Fibroblast of lung (primary cell): ENCODE measurements around the gene LUZP2. TPM values are rescaled to one million over a fixed set of nuclear protein-coding genes. Genes with fewer than 3 reads are reported as not detected.

Experiments
- DNase-seq, 2 donors: peaks; one replicate each; pipeline versions ENCODE4 v3.0.0 to v3.0.0-alpha.2; 2010; ENCODE audit warnings: low read depth in 2 of 2
- H2AFZ ChIP-seq: 2 replicates; pipeline ENCODE4 v1.5.1; 2012; ENCODE audit warnings: low read length, control low read depth, inconsistent platforms
- H3K27ac ChIP-seq: 2 replicates; pipeline ENCODE4 v1.5.1; 2011; ENCODE audit warnings: low read length, control low read depth; ENCODE audit not compliant: insufficient read depth
- H3K27me3 ChIP-seq: 2 replicates; pipeline ENCODE4 v1.5.1; 2011; ENCODE audit warnings: mild to moderate bottlenecking, low read length; ENCODE audit not compliant: control insufficient read depth, insufficient read depth
- H3K36me3 ChIP-seq: 2 replicates; pipeline ENCODE4 v1.5.1; 2011; ENCODE audit warnings: low read length; ENCODE audit not compliant: control insufficient read depth, insufficient read depth
- H3K4me1 ChIP-seq: 2 replicates; pipeline ENCODE4 v1.5.1; 2011; ENCODE audit warnings: low read length; ENCODE audit not compliant: control insufficient read depth, insufficient read depth; ENCODE audit errors: extremely low read depth
- H3K4me2 ChIP-seq: 2 replicates; pipeline ENCODE4 v1.5.1; 2011; ENCODE audit warnings: low read length, control low read depth; ENCODE audit not compliant: insufficient read depth; ENCODE audit errors: extremely low read depth
- H3K4me3 ChIP-seq, 4 experiments: fragments of 200-600 bp in 1 of 4; sonication (generic) in 1 of 4; replicated peaks in 1 of 4; 2 replicates each; pipeline ENCODE4 v1.5.1; 2011 to 2016; ENCODE audit warnings: low read length in 4 of 4, low read depth in 3 of 4, mild to moderate bottlenecking in 3 of 4, control low read depth in 2 of 4, inconsistent platforms in 1 of 4, mixed read lengths in 1 of 4; ENCODE audit not compliant: insufficient read depth in 1 of 4; ENCODE audit errors: control extremely low read depth in 1 of 4
- H3K79me2 ChIP-seq: 2 replicates; pipeline ENCODE4 v1.5.1; 2012; ENCODE audit warnings: mild to moderate bottlenecking, low read length, inconsistent platforms; ENCODE audit not compliant: control insufficient read depth, insufficient read depth
- H3K9ac ChIP-seq: 2 replicates; pipeline ENCODE4 v1.5.1; 2011; ENCODE audit warnings: mild to moderate bottlenecking, low read length, control low read depth; ENCODE audit not compliant: insufficient read depth
- H3K9me3 ChIP-seq: 2 replicates; pipeline ENCODE4 v1.5.1; 2012; ENCODE audit warnings: low read depth, low read length; ENCODE audit not compliant: control insufficient read depth, insufficient read depth
- H4K20me1 ChIP-seq: 2 replicates; pipeline ENCODE4 v1.5.1; 2011; ENCODE audit warnings: low read length; ENCODE audit not compliant: control insufficient read depth, insufficient read depth; ENCODE audit errors: extremely low read depth
- CTCF ChIP-seq, 2 donors: IDR thresholded peaks in 1 of 2; conservative IDR thresholded peaks in 1 of 2; 1 replicate in 1 of 2; 2 replicates in 1 of 2; pipeline ENCODE4 v1.5.1; 2011 to 2012; ENCODE audit warnings: low read length in 2 of 2, control low read depth in 1 of 2, inconsistent platforms in 1 of 2, low read depth in 1 of 2, mild to moderate bottlenecking in 1 of 2
- EZH2 ChIP-seq: IDR thresholded peaks from 2 replicates; pipeline ENCODE4 v1.5.1; 2012; ENCODE audit warnings: low read length, control low read depth, mild to moderate bottlenecking; ENCODE audit errors: missing control alignments
- polyA plus RNA-seq, 2 donors: library from polyadenylated mRNA; depleted of rRNA in 1 of 2; stranded (reverse) in 1 of 2; unstranded in 1 of 2; fragments of >200 nt; gene quantifications; 2 replicates each; pipeline ENCODE4 v1.2.1, GENCODE V29; 2011 to 2012; ENCODE audit warnings: missing spikeins in 1 of 2
- total RNA-seq: library from RNA; depleted of rRNA; stranded (reverse); fragments of >200 nt; gene quantifications from 2 replicates; pipeline ENCODE4 v1.2.1, GENCODE V29; 2014

LUZP2 gene
- total and polyA plus RNA-seq, 2 donors (not counting 1 experiment from before 2014, with no cell fraction given), result 0.03 to 0.50 TPM

DNA sequence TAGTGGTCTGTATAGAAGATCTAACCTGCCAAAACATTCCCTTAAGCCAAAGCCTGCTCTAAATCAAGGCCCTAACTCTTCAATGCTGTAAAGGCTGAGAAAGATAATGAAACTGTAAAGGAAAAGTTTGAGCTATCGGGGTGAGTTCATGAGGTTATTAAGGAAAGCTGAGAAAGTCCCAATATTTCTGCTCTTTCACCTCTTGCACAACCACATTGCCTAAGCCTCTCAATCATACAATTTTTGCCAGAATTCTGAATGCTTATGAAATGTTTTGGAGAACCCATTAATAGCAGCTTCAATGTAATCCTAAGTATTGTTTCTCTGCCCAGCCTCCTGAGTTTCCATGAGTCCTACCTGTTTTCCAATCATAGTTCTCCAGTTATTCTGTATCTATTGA, 373.2 kb downstream of the LUZP2 start:
- Histone ChIP-seq H3K4me2 (no peak overlapping the region), H2AFZ (no peak overlapping the region), H3K27ac (no peak overlapping the region), H3K9me3 (no peaks in the 10 kb centered on the region), H3K9ac (no peak overlapping the region), H4K20me1 (no peaks in the 10 kb centered on the region), H3K4me3 (no peak overlapping the region), H3K4me1 (no peaks in the 10 kb centered on the region), H3K27me3 (no peaks in the 10 kb centered on the region), H3K36me3 (no peaks in the 10 kb centered on the region), H3K79me2 (no peaks in the 10 kb centered on the region)
- TF ChIP-seq CTCF (conservative IDR thresholded peaks at IDR 0.05 in 1 of 2, IDR thresholded peaks at IDR 0.05 in 1 of 2; ENCODE audit: low read depth in 1 of 2, low read length in 2 of 2) (no peak), EZH2 (no peak)
- DNase-seq, result peak in 1 of 2 donors; percentile 3

DNA sequence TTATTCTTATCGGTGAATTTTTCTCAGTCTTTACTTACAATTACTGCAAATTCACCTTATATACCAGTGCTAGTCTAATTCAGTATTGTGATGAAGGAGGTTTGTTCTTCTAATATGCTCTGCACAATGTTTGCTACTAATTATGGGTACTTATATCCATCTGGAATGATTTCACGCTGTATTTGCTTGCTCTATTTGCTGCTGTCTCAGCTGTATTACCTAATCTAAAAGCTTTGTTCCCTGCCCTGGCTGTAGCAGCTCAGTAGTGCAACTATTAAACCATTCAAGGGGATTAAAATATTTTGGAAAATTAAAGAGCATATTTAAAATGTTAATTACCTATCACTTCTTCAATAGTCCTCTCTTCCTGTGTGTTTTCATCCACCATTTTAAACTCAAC, 375.3 kb downstream of the LUZP2 start:
- no peaks in the 10 kb centered on the region for H3K9me3 ChIP-seq
- no peak overlapping the region for H3K9ac ChIP-seq
- no peak for DNase-seq
- H3K79me2 ChIP-seq, result no peaks in the 10 kb centered on the region
- TF ChIP-seq EZH2 (no peak), CTCF (conservative IDR thresholded peaks at IDR 0.05 in 1 of 2, IDR thresholded peaks at IDR 0.05 in 1 of 2; ENCODE audit: low read depth in 1 of 2, low read length in 2 of 2) (no peak)
- H3K4me3 ChIP-seq, result no peak overlapping the region
- H3K4me2 ChIP-seq, result no peak overlapping the region
- H3K27me3 ChIP-seq, result no peaks in the 10 kb centered on the region
- H3K27ac ChIP-seq, result no peak overlapping the region
- no peaks in the 10 kb centered on the region for H3K36me3 ChIP-seq
- H4K20me1 ChIP-seq, result no peaks in the 10 kb centered on the region
- no peaks in the 10 kb centered on the region for H3K4me1 ChIP-seq
- no peak overlapping the region for H2AFZ ChIP-seq

GRCh38 chr11:24872651-24873311, 375.9 kb downstream of the LUZP2 start:
- H3K9me3 ChIP-seq, result no peaks in the 10 kb centered on the region
- H3K4me3 ChIP-seq, result no peak overlapping the region
- no peak for DNase-seq
- H2AFZ ChIP-seq, result no peak overlapping the region
- no peak for TF ChIP-seq CTCF (conservative IDR thresholded peaks at IDR 0.05 in 1 of 2, IDR thresholded peaks at IDR 0.05 in 1 of 2; ENCODE audit: low read depth in 1 of 2, low read length in 2 of 2)
- TF ChIP-seq EZH2, result no peak
- no peaks in the 10 kb centered on the region for H3K4me1 ChIP-seq
- H4K20me1 ChIP-seq, result no peaks in the 10 kb centered on the region
- H3K9ac ChIP-seq, result no peak overlapping the region
- no peak overlapping the region for H3K4me2 ChIP-seq
- H3K27me3 ChIP-seq, result no peaks in the 10 kb centered on the region
- no peaks in the 10 kb centered on the region for H3K79me2 ChIP-seq
- no peaks in the 10 kb centered on the region for H3K36me3 ChIP-seq
- H3K27ac ChIP-seq, result no peak overlapping the region
